NCI-H2171 (cell line): ENCODE data around the gene TUBB1.
"Not testable (repeated sequence)": the region's sequence is repeated elsewhere in the genome, so short reads cannot be mapped to it uniquely, and the experiment has no call there.

Experiments
- DNase-seq: peaks from one replicate; lab custom pipeline; 2025; lab: John Stamatoyannopoulos, UW

TUBB1 gene

DNA sequence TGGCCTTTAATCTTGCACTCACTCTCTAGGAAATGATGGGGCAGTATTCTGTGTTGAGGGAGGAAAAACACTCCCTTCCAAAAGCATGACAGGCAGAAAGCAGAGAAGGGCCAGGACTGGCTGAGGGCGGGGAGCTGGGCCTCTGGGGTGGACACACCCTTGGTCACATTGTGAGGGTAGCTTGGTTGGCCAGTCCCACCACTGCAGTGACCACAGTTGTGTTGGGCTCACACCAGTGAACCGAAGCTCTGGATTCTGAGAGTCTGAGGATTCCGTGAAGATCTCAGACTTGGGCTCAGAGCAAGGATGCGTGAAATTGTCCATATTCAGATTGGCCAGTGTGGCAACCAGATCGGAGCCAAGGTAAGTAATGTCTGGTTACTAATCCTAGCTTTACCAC lies at the start of gene TUBB1:
TSS of gene TUBB1 (plus strand) at position 213 of the 400 bp plus-strand sequence. CDS start at position 307, 94 bp downstream.
- no peak for DNase-seq

DNA sequence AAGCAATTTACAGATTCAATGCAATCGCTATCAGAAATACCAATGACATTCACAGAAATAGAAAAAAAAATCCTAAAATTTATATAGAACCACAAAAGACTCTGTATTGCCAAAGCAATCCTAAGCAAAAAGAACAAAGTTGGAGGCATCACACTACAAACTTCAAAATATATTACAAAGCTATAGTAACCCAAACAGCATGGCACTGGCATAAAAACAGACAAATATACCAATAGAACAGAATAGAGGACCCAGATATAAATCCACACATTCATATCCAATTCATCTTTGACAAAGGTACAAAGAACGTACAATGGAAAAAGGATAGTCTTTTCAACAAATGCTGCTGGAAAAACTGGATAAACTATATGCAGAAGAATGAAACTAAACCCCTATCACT lies 49.8 kb upstream of the TUBB1 start:
- no peak for DNase-seq

DNA sequence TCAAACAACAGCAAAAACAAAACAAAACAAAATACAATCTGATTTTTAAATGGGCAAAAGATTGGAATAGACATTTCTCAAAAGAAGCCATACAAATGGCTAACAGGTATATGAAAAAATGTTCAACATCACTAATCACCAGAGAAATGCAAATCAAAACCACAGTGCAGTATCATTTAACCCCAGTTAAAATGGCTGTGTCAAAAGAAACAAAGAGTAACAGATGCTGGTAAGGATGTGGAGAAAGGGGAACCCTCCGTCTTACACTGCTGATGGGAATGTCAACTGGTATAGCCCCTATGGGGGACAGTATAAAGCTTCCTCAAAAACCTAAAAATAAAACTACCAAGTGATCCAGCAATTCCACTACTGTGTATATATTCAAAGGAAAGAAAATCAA lies 49.1 kb upstream of the TUBB1 start:
- DNase-seq, result no peak

DNA sequence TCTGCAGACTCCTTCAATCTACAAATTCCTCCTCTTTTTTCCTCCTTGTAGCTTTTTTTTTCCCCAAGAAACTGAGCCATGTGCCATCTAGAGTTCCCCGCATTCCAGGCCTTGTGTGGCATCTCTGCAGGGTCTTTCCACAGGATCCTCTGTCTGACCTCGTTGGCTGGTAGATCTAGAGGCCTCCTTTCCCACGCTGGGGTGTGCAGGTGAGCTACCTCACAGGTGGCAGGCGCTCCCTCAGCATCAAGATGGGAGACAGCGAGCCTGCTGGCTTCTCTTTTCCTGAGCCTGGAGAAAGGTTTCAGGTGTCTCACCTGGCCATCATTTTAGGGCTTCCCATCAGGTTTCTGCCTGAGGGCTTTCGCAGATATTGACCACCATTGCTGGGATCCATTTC lies 47.8 kb upstream of the TUBB1 start:
- no peak for DNase-seq

- no peak for DNase-seq
Measured at GRCh38 chr20:58973179-58973578, 46.0 kb upstream of the TUBB1 start.

DNA sequence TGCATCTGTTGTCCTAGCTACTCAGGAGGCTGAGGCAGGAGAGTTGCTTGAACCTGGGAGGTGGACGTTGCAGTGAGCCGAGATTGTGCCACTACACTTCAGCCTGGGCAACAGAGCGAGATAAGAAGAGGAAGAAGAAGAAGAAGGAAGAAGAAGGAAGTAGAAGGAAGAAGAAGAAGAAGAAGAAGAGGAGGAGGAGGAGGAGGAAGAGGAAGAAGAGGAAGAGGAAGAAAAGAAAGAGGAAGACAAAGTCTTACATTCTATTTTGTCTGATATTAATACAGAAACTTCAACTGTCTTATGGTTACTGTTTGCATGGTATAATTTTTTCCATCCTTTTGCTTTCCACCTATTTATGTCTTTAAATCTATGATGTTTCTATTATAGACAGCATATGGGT lies 45.4 kb upstream of the TUBB1 start:
- DNase-seq, result no peak

GRCh38 chr20:58975353-58975752 lies 43.9 kb upstream of the TUBB1 start:
- no peak for DNase-seq

- DNase-seq, result no peak
Measured at GRCh38 chr20:58976061-58976730, 43.0 kb upstream of the TUBB1 start.

GRCh38 chr20:58978351-58979190 lies 40.7 kb upstream of the TUBB1 start:
- DNase-seq, result no peak

- DNase-seq, result peak; percentile 94
Measured at GRCh38 chr20:58980711-58981627, 38.3 kb upstream of the TUBB1 start, which contains the start of gene NELFCD. TSS of gene NELFCD (plus strand) at chr20:58981256. CDS start at chr20:58981310, 54 bp downstream.

DNA sequence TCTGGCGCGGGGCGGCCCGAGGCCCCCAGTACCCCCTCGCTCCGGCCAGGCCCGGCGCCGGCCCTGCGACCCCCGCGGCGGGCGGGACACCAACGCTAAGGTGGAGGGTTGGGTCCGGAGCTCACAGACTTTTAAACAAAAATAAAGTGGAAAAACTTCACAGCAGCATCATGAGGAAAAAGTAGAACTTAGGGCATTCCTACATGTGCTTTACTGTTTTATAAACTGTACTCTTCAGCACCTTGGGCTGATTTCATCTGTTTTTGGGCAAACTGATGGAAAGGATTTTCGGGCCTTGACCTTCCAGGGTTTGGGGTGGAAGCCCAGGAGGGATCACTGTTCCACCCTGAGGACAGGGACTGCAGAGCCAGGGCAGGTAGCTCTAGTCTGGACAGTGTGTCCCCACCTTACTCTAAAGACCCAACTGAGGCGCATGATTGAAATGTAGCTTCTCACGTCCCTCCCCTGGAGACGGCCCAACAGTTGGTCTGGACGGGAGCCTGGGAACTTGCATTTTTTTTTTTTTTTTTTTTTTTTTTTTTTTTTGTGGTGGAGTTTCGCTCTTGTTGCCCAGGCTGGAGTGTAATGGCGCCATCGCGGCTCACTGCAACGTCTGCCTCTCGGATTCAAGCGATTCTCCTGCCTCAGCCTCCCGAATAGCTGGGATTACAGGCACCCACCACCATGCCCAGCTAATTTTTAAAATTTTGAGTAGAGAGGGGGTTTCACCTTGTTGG lies 37.4 kb upstream of the TUBB1 start:
- DNase-seq, result no peak

DNA sequence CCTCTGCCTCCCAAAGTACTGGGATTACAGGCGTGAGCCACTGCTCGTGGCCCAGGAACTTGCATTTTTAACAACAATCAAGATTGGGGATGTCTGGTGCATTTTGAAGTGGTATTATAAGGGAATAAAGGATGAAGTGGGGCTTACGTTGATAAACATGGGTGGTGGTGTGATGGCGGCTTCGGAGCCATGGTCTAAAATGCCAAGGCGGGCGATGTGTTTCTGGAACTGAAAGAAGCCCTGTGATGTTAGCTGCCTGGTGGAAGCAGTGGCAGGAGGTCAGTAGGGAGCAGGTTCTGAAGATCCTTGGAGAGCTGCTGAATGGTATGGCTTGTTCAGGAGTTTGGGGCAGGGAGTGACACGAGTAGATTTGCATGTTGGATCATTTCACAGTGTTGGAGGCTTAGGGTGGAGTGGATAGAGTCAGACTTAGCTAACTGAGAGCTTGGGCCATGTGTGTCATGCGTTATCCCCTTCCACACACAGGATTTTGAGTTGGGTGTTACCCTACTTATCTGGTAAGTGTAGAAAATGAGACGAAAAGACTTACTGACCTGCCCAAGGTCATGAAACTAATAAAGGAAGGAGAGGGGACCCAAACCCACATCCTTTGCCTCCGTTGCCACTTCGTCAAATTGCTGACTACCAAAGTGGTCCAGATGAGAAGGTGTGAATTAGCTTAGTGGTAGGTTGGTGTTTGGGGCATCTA lies 36.7 kb upstream of the TUBB1 start:
- no peak for DNase-seq

GRCh38 chr20:58983115-58983468 lies 36.1 kb upstream of the TUBB1 start:
- DNase-seq, result not testable (repeated sequence)

GRCh38 chr20:58984691-58985090 lies 34.5 kb upstream of the TUBB1 start:
- DNase-seq, result no peak

- DNase-seq, result no peak
Measured at GRCh38 chr20:58985656-58986055, 33.6 kb upstream of the TUBB1 start.

DNA sequence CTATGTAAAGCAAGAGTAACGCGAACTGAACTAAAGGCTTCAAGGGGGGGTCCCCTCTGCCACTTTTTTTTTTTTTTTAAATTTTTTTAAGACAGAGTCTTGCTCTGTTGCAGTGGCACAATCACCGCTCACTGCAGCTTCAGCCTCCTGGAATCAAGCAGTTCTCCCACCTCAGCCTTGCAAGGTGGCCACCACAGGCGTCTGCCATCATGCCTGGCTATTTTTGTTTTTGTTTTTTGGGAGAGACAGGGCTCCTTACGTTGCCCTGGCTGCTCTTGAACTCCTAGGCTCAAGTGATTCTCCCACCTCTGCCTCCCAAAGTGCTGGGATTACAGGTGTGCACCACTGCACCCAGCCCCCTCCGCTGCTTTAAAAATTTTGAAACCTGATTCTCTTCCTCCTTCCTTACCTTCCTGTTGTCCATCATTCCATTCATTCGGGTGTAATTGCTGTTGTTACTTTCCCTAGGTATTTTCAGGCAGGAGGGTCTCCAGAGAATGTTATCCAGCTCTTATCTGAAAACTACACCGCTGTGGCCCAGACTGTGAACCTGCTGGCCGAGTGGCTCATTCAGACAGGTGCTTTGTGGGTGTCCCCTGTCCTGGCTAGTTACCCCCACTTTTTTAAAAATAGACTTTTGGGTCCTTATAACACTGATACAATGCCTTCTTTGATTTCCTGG lies 32.8 kb upstream of the TUBB1 start:
- DNase-seq, result no peak

- DNase-seq, result no peak
Measured at GRCh38 chr20:58986968-58987517, 32.2 kb upstream of the TUBB1 start.

GRCh38 chr20:58987790-58988564 lies 31.3 kb upstream of the TUBB1 start:
- no peak for DNase-seq

- no peak for DNase-seq
Measured at GRCh38 chr20:58988565-58988882, 30.7 kb upstream of the TUBB1 start.
